HG03060 (cell line): ENCODE data around the gene TNFSF9.
"Not testable (repeated sequence)": the region's sequence is repeated elsewhere in the genome, so short reads cannot be mapped to it uniquely, and the experiment has no call there.

Source experiments
- ATAC-seq: cut with Tn5 transposase; IDR thresholded peaks from one replicate; pipeline ENCODE4 v1.9.1; 2021; ENCODE audit warnings: low read depth, moderate number of reproducible peaks; ENCODE audit not compliant: unreplicated experiment

Gene TNFSF9

DNA sequence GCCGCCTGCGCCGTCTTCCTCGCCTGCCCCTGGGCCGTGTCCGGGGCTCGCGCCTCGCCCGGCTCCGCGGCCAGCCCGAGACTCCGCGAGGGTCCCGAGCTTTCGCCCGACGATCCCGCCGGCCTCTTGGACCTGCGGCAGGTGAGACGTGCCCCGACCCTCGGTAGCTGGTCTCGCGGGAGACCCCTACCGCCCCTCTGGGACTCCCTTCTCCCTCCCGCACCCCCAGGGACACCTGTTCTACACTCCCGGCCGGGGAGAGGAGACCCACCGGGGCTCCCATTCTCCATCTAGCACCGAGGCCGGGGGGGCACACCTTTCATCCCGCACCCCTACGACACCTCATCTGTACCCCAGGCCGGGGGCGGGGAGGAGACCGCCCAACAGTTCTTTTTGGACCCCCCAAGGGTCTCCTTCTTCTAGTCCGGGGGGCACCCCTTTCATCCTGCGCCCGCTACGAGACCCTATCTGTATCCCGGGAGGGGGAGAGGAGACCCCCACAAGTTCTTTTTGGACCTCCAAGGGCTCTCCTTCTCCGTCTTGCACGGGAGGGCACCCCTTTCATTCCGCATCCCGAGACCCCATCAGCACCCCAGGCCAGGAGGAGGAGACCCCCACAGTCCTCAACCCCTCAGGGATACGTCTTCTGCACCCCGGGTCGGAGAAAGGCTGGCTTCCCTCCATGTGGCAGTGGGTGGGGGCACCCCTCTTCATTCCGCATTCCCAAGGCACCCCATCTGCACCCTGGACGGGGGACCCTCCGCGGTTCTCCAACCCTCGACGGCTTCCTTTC lies 533 bp downstream of the TNFSF9 start:
- no peak for ATAC-seq

DNA sequence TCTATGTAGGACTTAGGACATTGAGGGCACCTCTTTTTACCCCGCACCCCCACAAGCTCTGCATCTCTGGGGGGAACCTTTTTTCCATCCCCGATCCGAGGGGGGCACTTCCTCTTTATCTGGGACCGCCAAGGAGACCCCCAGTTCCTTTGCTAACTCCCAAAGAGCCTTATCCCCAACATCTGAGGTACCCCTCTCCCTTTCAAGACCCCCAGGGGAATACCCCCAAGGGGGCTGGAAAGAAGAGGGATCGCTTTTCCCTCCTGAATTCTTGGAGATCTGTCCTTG lies 1.1 kb downstream of the TNFSF9 start:
- no peak for ATAC-seq

DNA sequence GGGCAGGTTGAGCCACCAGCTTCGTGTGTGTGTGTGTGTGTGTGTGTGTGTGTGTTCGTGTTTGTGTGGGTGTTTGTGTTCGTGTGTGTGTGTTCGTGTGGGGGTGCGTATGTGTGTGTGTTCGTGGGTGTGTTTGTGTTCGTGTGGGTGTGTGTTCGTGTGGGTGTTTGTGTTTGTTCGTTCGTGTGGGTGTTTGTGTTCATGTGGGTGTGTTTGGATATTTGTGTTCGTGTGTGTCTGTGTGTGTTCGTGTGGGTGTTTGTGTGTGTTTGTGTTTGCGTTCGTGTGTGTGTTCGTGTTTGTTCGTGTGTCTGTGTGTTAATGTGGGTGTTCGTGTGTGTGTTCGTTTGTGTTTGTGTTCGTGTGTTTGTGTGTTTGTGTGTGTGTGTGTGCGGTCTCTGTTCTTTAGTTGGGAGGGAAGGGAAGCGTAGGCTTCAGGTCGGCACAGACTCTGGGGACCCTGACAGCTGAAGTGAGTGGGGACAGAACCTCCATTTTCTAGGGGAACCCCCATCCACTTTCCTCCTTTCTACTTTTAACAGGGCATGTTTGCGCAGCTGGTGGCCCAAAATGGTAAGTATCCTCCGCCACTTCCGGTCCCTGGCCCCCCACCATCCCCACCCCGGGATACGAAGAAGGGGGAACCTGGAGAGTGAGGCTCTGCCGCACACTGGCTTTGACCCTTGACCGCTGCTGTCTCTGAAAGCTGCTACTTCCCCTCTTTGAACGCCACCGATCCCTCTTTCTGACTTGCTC lies 1.6 kb downstream of the TNFSF9 start:
- no peak for ATAC-seq

DNA sequence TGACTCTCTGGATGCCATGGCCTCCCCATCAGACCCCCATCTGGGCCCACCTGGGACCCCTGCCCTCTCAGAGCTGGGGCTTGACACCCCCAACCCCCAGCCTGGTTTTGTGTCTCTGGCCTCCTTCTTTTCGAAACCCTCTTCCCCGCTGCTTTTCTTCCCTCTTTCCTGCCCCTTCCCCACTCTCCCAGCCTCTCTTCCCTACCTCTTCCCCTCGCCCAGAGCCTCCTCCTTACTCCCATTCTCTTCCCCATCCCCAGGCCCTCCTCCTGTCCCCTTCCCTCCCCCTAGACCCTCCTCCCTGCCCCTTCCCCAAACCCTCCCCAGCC lies 2.1 kb downstream of the TNFSF9 start:
- no peak for ATAC-seq

DNA sequence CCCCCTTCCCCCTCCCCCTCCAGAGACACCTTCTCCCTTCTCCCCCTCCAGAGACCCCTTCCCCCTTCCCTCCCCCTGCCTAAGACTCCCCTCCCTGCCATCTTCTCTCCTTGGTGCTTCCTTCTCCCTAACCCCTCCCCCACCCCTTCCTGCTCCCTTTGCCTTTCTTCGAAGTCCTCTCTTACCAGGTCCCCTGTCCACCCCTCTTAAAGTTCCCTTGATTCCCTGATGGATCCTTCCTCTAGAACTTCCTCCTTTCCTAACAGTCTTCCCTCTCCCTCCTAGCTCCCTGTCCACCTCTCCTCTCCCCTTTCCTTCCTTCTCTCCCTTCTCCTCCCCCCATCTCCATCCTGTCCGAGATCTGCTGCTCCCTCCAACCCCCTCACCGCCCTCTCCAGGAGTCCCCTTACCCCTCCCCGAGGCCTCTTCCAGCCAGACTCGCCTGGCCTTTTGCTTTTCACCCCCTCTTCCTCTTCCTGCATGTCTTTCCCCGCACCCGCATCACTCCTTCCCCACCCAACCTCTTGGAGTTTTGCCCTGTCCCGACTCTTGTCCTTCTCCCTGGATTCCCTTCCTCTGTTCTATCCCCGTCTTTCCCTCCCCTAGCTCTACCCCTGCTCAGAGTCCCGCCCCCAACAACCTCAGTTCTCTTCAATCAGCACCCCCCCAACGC lies 3.1 kb downstream of the TNFSF9 start:
- ATAC-seq = no peak

DNA sequence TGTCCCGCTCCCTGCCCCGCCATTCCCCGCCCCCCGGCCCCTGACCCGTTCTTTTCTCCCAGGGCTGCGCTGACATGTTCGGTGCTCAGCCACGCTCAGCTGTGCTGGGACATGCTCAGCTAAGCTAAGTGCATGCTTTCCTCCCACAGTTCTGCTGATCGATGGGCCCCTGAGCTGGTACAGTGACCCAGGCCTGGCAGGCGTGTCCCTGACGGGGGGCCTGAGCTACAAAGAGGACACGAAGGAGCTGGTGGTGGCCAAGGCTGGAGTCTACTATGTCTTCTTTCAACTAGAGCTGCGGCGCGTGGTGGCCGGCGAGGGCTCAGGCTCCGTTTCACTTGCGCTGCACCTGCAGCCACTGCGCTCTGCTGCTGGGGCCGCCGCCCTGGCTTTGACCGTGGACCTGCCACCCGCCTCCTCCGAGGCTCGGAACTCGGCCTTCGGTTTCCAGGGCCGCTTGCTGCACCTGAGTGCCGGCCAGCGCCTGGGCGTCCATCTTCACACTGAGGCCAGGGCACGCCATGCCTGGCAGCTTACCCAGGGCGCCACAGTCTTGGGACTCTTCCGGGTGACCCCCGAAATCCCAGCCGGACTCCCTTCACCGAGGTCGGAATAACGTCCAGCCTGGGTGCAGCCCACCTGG lies 3.7 kb downstream of the TNFSF9 start:
- no peak for ATAC-seq

DNA sequence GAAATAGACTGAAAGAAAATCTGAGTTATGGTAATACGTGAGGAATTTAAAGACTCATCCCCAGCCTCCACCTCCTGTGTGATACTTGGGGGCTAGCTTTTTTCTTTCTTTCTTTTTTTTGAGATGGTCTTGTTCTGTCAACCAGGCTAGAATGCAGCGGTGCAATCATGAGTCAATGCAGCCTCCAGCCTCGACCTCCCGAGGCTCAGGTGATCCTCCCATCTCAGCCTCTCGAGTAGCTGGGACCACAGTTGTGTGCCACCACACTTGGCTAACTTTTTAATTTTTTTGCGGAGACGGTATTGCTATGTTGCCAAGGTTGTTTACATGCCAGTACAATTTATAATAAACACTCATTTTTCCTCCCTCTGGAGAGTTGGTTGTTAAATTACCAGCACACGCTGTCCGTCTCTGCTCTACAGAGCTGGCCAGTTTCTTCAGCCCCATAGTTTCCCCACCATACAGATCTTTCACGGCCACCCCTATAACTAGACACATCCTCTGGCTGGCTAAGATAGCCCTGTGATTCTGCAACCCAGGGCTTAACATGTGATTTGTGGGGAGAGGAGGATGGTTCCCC lies 4.8 kb downstream of the TNFSF9 start:
- no peak for ATAC-seq

DNA sequence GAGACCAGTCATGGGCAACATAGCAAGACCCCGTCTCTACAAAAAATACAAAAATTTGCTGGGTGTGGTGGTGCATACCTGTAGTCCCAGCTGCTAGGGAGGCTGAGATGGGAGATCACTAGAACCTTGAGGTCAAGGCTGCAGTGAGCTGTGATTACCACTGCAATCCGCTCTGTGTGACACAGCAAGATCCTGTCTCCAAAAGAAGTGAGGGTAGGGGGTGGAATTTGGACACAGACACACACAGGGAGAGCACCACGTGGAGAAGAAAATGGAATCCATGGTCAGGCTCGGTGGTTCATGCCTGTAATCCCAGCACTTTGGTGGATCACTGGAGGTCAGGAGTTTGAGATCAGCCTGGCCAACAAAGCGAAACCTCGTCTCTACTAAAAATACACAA lies 8.7 kb downstream of the TNFSF9 start:
- no peak for ATAC-seq

DNA sequence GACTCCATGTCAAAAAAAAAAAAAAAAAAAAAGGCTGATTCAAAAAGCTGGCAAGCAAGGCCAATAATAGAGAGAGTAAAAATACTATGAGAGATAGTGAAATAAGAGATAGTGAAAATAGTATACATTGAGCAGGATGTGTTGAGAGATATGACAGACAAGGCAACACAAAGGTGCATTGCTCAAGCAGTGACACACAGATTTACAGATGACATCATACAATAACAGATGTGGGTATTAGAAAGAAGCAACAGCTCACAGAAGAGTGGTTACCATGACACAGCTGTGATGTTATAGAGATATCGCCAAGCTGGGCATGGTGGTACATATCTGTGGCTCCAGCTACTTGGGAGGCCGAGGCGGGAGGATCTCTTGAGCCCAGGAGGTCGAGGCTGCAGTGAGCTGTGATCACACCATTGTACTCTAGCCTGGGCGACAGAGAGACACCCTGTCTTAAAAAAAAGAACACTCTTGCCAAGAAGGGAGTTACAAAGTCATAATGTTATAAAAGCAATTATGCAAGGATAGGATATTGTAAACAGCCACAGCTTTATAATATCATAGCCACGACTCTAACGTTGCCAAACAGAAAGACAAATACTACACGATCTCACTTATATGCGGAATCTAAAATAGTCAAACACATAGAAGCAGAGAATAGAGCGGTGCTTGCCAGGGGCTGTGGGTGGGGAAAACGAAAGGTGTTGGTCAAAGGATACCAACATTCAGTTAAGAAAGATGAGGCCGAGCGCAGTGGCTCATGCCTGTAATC lies 10.3 kb downstream of the TNFSF9 start:
- no peak for ATAC-seq

DNA sequence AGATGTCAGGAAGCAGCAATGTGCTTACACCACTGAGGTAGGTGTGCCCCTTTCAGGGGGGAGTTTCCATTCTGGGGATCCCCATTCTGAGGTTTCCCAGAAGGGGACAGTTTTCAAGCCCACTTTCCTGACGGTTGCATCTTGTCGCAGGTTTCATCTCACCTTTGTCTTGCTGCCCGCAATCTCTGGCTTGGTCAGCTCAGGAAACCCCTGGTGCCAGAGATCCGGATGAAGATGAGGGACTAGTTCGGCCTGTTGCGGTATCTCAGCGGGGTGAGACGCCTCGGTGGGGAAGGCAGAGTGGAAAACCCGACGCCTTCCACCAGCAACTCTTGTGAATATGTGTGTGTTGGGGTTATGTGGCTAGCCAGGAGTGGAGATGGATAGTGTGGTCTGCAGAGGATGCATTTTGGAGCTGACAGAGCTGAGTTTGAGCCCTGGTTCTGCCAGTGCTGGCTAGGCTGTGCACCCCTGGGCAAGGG lies 13.1 kb downstream of the TNFSF9 start:
- no peak for ATAC-seq

DNA sequence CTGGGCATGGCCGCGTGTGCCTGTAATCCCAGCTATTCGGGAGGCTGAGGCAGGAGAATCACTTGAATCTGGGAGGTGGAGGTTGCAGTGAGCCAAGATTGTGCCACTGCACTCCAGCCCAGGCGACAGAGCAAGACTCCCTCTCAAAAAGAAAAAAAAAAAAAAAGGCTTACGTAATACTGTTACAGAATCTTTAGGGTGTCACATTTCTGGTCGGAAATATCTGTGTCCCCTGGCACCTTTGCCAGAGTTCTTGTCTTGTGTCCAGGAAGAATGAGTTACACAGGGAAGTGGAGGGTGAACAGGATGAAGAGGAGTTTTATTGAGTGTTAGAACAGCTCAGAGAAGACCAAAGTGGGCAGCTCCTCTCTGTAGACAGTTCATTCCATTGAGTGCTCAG lies 19.9 kb downstream of the TNFSF9 start:
- not testable (repeated sequence) for ATAC-seq

DNA sequence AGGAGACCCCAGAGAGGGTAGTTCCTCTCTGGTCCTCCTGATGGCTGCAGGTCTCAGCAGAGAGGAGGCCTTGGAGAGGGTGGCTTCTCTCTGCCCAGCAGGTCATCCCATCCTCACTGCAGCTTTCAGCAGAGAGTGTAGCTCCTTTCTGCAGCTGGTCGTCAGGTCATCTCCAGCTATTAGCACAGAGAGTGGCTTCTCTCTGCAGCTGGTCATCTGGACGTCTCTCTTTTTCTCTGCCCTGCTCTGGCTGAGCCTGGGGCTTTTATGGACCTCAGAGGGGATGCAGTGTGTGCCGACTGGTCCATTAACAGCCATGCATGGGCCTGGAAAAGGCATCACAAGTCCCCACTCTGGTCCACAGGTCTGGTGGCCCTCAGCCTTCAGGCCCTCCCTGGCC lies 20.3 kb downstream of the TNFSF9 start:
- no peak for ATAC-seq

DNA sequence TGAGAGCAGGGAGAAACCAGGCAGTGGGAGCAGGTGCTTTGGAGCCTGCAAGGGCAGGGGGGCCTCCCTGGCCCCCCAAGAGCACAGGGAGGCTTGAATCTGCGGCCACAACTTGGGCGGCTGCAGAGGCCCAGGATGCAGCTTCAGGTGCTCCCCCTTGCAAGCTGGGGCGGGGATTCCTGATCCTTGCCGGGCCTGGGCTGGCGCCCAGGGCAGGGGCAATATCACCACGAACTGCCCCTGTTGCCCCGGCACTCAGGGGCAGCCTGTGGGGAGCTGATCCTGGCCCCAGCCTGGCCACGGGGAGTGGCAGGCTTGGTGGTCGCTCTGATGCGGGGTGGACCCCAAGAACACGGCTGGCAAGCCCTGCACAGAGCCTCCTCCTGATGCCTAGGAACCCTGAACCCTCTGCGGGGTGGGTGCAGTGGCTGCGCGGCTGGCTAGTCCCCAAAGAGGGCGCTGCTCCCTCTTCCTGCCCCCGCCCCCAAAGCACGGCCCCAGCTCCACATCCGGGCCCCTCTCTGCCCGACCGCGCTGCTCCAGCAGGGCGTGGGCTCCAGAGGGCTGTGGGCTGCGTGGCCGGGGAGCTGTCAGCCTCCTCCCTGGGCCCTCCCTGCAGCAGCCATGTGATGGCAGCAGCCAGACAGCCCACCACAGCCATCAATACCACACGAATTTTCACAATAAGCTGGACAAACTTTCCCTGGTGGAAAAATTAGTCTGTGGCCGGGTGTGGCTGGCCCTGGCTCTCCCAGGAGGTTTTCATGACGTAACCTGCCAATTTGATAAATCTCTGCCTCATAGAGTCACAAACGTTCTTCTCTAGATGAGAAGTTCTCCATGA lies 21.0 kb downstream of the TNFSF9 start:
- no peak for ATAC-seq

DNA sequence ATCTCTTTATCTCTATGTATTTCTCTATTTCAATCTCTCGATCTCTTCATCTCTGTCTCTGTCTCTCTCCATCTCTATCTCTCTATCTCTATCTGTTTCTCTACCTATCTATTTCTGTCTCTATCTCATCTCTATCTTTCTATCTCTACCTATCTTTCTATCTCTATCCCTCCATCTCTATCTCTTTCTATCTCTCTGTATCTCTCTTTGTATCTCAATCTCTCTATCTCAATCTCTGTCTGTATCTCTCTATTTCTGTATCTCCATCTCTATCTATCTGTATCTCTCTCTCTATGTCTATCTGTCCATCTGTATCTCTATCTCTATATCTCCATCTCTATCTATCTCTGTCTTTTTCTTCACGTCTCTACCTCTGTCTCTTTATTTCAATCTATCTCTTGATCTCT lies 25.2 kb downstream of the TNFSF9 start:
- no peak for ATAC-seq

DNA sequence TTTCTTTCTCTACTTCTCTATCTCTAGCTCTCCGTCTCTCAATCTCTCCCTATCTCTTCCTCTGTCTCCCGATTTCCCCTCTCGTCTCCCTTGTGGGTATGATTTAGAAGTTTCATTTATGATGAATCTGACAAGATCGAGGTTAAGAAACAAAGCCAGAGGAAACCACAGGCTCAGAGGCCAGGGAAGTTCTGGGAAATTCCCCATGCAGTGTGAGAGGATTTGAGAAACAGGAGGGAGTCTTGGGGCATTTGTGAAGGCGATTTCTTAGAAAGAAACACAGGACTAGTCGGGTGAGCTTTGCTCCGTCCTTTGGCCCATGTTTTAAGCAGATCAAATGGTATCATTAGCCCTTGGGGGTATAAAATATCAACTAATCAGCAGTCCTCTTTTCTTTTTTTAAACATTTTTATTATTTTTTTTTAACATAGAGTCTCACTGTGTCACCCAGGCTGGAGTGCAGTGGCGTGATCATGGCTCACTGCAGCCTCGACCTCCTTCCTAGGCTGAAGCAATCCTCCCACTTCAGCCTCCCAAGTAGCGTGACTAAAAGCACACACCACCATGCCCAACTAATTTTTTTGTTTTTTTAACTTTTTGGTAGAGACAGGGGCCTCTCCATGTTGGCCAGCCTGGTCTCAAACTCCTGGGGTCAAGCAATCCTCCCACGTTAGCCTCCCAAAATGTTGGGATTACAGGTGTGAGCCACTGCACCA lies 25.8 kb downstream of the TNFSF9 start:
- no peak for ATAC-seq

DNA sequence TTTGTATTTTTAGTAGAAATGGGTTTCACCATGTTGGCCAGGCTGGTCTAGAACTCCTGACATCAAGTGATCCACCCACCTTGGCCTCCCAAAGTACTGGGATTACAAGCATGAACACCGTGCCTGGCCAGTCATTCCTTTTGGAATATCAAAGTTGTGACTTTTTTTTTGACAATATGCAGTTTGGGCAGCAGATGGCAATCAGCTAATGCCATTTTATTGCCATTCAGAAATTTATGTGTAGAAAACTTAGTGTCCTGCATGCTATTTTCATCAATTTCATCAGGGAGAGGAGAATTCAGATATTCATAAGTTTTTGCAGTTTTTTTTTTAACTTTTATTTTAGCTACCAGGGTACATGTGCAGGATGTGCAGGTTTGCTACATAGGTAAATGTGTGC lies 31.6 kb downstream of the TNFSF9 start:
- not testable (repeated sequence) for ATAC-seq

DNA sequence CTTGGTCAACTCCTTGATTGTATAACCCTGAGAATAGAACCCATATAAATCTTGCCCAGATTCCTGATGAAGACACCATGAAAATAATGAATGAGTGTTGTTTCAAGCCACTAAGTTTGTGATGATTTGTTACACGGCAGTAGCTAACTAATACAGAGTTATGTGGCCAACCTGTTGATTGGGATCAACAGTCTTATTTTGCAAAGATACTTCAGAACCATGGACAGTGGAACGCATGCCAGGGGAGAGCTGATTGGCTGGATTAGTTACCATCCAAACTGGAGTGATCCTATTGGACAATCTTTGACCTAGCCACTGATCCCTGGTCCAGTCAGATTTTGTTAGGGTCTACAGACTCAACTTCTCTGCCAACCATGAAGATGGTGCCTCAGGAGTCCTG lies 33.6 kb downstream of the TNFSF9 start:
- ATAC-seq = no peak

DNA sequence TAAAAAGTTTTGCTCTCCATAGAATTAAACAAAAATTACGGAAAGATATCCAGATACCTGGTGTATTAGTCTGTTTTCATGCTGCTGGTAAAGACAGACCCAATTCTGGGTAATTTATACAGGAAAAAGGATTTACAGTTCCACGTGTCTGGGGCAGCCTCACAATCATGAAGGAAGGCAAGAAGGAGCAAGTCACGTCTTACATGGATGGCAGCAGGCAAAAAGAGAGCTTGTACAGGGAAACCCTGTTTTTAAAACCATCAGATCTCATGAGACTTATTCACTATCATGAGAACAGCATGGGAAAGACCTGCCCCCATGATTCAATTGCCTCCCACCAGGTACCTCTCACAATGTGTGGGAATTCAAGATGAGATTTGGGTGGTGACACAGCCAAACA lies 35.9 kb downstream of the TNFSF9 start:
- ATAC-seq = not testable (repeated sequence)
